Osteoblast (primary cell): ENCODE results near the gene ZFHX3. TPM values are rescaled to one million over a fixed set of nuclear protein-coding genes. Genes with fewer than 3 reads are reported as not detected.

Source experiments
- DNase-seq: peaks from one replicate; pipeline ENCODE4 v3.0.0; 2011; ENCODE audit warnings: low spot score, mixed read lengths; ENCODE audit not compliant: insufficient read length; ENCODE audit errors: missing footprints
- H2AFZ ChIP-seq: 2 replicates; pipeline ENCODE4 v1.6.0; 2011; ENCODE audit warnings: mild to moderate bottlenecking, low read length
- H3K27ac ChIP-seq: 2 replicates; pipeline ENCODE4 v1.5.1; 2011; ENCODE audit warnings: mild to moderate bottlenecking, low read depth, low read length, moderate library complexity
- H3K27me3 ChIP-seq: 2 replicates; pipeline ENCODE4 v1.6.0; 2012; ENCODE audit warnings: mild to moderate bottlenecking, control low read depth, inconsistent platforms, low read length, moderate library complexity; ENCODE audit not compliant: insufficient read depth
- H3K36me3 ChIP-seq: 2 replicates; pipeline ENCODE4 v1.5.1; 2011; ENCODE audit warnings: mild to moderate bottlenecking, low read length, control low read depth, moderate library complexity; ENCODE audit not compliant: insufficient read depth
- H3K4me1 ChIP-seq: 2 replicates; pipeline ENCODE4 v1.5.1; 2011; ENCODE audit warnings: mild to moderate bottlenecking, low read length, control low read depth, moderate library complexity; ENCODE audit not compliant: insufficient read depth
- H3K4me2 ChIP-seq: 2 replicates; pipeline ENCODE4 v1.6.0; 2011; ENCODE audit warnings: mild to moderate bottlenecking, low read length; ENCODE audit not compliant: insufficient read depth
- H3K4me3 ChIP-seq: fragments of 200-600 bp; sonication (generic); 3 replicates; pipeline ENCODE4 v1.5.1; 2012; ENCODE audit warnings: mild to moderate bottlenecking, low read length, inconsistent platforms; ENCODE audit not compliant: insufficient read depth
- H3K79me2 ChIP-seq: 2 replicates; pipeline ENCODE4 v1.6.0; 2012; ENCODE audit warnings: mild to moderate bottlenecking, low read length, control low read depth, inconsistent platforms; ENCODE audit not compliant: insufficient read depth
- H3K9me3 ChIP-seq: 2 replicates; pipeline ENCODE4 v1.5.1; 2011; ENCODE audit warnings: low read depth, low read length, control low read depth
- H4K20me1 ChIP-seq: 2 replicates; pipeline ENCODE4 v1.6.0; 2012; ENCODE audit warnings: mild to moderate bottlenecking, low read length, control low read depth; ENCODE audit not compliant: insufficient read depth
- total RNA-seq: library from RNA; depleted of rRNA; stranded (reverse); fragments of >200 nt; gene quantifications from 2 replicates; pipeline ENCODE4 v1.2.3, GENCODE V29; 2012
- TF ChIP-seq, protein P1 (sequence below): IDR thresholded peaks from 2 replicates; pipeline ENCODE4 v1.5.1; 2011; ENCODE audit warnings: mild to moderate bottlenecking, low read depth, low read length, moderate library complexity; ENCODE audit errors: extremely low read depth

The ZFHX3 gene
- total RNA-seq, 1 donor, result 14.5 TPM

DNA sequence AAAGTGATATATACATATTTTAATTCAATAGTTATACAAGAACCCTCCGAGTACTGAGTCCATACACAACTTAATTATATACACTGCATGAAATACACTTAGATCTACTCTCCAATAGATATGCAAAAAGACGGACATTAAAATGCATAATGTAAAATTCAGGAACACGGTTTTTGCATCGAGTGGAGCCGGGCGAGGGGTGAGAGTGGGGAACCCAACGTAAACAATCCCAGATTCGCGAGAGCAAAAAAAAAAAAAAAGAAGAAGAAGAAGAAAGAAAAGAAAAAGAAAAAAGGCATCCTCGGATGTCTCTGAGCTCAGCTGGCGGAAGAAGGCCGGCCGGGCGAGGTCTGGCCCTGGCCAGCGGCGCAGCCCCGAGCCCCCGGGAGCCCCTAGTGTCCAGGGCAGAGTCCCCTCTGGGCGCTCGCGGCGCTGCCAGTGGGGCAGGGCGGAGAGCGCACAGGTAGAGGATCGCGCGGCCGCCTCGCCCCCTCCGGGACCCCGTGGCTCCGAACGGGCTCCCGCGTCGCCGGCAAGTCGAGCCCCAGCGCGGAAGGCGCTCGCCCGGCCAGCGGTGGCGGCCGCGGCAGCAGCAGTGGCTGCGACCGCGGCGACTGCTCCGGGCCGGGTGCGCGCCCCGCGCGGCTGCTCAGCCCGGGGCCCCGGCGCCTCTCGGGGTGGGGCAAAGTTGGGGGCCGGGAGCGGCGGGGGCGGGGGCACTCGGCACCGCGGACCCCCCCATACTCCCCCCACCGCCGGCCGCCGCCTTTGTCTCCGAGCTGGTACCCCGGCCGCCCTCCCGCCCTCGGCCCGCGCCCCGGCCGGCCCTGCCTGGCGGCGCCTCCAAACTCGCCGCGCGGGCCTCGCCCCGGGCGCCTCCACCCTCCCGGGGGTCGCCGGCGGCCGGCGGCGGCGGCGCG, 9.6 kb upstream of the ZFHX3 start:
- no peaks in the 10 kb centered on the region for H4K20me1 ChIP-seq
- H3K4me1 ChIP-seq, result peaks cover 61% of the 10 kb centered on the region
- H3K27ac ChIP-seq, result peak overlapping the region; percentile 87
- peak; percentile 95 for DNase-seq
- no peaks in the 10 kb centered on the region for H3K36me3 ChIP-seq
- no peaks in the 10 kb centered on the region for H3K27me3 ChIP-seq
- H3K79me2 ChIP-seq, result peaks cover 71% of the 10 kb centered on the region
- peak overlapping the region; percentile 94 for H3K4me2 ChIP-seq
- peak overlapping the region; percentile 69 for H2AFZ ChIP-seq
- TF ChIP-seq, protein P1, sequence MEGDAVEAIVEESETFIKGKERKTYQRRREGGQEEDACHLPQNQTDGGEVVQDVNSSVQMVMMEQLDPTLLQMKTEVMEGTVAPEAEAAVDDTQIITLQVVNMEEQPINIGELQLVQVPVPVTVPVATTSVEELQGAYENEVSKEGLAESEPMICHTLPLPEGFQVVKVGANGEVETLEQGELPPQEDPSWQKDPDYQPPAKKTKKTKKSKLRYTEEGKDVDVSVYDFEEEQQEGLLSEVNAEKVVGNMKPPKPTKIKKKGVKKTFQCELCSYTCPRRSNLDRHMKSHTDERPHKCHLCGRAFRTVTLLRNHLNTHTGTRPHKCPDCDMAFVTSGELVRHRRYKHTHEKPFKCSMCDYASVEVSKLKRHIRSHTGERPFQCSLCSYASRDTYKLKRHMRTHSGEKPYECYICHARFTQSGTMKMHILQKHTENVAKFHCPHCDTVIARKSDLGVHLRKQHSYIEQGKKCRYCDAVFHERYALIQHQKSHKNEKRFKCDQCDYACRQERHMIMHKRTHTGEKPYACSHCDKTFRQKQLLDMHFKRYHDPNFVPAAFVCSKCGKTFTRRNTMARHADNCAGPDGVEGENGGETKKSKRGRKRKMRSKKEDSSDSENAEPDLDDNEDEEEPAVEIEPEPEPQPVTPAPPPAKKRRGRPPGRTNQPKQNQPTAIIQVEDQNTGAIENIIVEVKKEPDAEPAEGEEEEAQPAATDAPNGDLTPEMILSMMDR, result no peak
- peak overlapping the region; percentile 85 for H3K4me3 ChIP-seq
- H3K9me3 ChIP-seq, result no peaks in the 10 kb centered on the region

DNA sequence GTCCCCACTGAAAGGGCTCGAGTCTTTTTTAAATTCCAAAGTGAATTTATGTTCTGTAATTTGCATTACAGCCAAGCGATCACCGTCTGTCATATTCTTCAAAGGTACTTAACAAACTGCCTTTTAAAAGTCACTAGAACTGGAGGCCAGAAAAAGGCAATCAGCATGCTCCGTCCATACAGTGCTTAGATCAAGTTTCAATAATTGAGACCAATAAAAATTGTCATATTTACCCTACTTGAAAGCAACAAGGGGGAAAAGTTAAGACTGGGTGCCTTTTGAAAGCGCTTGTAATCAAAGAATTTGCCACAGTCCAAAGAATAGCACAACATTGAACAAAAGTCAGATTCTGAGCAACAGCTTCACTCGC, 9.0 kb upstream of the ZFHX3 start:
- Histone ChIP-seq H4K20me1 (no peaks in the 10 kb centered on the region), H3K36me3 (no peaks in the 10 kb centered on the region), H3K27me3 (no peaks in the 10 kb centered on the region), H3K79me2 (peaks cover 78% of the 10 kb centered on the region), H3K27ac (peak overlapping the region; percentile 87), H3K4me1 (peaks cover 67% of the 10 kb centered on the region), H3K4me2 (peak overlapping the region; percentile 94), H3K9me3 (no peaks in the 10 kb centered on the region), H2AFZ (peak overlapping the region; percentile 69), H3K4me3 (peak overlapping the region; percentile 85)
- TF ChIP-seq, protein P1, result no peak
- peak; percentile 64 for DNase-seq

DNA sequence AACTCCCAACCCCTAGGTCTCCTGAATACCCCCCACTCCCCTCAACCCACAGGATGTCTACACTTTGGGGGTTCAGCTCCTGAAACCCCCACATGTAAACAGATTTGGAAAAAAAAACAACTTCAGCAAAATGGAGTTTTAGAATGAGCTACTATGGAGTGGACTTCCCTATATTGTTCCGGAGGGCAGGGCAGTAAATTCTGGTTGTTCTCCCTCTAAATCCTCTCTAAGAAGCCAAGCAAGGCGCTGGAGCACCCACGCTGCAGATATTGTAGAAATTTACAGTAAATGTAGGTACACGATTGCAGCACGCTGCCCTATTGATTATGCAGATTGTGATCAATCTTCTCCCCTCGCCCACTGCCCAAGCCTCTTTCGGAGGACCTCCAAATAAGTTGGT, 8.5 kb upstream of the ZFHX3 start:
- Histone ChIP-seq H3K27me3 (no peaks in the 10 kb centered on the region), H3K4me1 (peaks cover 72% of the 10 kb centered on the region), H3K4me3 (peak overlapping the region; percentile 85), H3K27ac (peak overlapping the region; percentile 87), H4K20me1 (no peaks in the 10 kb centered on the region), H3K36me3 (no peaks in the 10 kb centered on the region), H3K9me3 (no peaks in the 10 kb centered on the region), H3K4me2 (peak overlapping the region; percentile 94), H2AFZ (no peak overlapping the region), H3K79me2 (peaks cover 82% of the 10 kb centered on the region)
- TF ChIP-seq, protein P1, result no peak
- no peak for DNase-seq

DNA sequence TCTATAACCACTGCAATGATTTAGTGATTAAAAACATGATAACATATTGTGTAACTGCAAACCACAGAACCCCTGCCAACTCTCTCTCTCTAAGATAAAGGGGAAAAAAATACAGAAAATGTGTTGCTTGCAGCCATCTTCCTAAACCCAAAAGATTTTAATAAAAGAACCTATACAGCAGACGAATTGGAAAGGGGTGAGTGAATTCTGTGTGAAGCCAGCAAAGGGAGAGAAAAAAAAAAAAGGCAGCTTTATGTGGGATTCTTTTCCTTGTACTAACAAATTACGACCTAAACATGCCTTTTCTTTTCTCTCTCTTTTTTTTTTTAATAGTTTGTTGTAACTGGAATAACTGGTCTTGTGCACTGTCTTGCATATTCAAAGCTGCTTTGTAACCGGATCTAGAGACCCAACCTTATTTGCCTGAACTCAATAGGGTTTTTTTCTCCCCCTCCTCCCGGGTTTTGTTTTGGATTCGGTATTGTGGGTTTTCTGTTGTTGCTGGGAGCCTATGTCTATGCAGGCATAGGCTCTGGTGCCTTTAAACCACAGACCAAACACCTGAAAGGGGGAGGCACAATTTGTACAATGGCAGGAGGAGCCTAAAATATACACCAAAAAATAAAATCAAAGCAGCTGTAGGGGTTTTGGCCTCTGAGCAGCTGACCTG, 7.0 kb upstream of the ZFHX3 start:
- Histone ChIP-seq H3K4me1 (peaks cover 73% of the 10 kb centered on the region), H3K4me3 (peak overlapping the region; percentile 55), H3K79me2 (peaks cover 86% of the 10 kb centered on the region), H3K4me2 (peak overlapping the region; percentile 94), H2AFZ (no peak overlapping the region), H3K27ac (peak overlapping the region; percentile 87), H3K9me3 (no peaks in the 10 kb centered on the region), H3K27me3 (no peaks in the 10 kb centered on the region), H4K20me1 (no peaks in the 10 kb centered on the region), H3K36me3 (no peaks in the 10 kb centered on the region)
- DNase-seq, result peak; percentile 80
- TF ChIP-seq, protein P1, result no peak
